ENCODE results near the gene MRPL12. TPM values are rescaled to one million over a fixed set of nuclear protein-coding genes. Genes with fewer than 3 reads are reported as not detected.
A peak's percentile ranks its signal among the peaks of the same experiment; 100 is the strongest.

MRPL12 gene
- total RNA-seq, 1 experiment from 2014 or later = 260 TPM

DNA sequence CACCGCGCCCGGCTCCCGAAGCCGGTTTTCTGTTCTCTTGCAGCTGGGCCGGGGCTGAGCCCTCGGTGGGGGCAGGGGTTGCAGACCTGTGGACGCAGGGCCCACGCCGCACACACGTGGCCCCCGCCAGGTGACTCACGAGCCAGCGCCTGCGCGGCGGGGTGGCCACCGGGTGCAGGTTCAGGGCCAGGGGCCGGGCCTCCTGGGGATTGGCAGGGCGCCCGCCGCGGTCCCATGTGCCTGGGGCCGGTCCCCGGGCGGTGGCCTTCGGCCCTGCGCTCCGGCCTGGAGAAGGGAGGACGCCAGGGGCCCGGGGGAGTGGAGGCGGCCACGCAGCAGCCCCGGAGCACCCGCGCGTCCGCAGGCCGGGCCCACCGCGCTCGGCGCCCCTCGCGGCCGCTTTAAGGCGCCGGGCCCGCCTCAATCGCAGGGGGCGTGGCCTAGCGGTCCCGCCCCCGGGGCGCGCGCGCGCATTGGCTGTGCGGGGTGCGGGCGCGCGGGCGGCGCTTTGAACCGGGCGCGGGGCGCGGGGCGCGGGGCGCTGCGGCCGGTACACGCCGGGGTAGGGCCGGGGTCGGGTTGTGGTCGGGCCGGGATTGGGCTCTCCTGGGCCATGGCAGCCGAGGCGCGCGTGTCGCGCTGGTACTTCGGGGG, 8.8 kb downstream of the MRPL12 start, which contains the start of gene SLC25A10:
TSS of gene SLC25A10 (plus strand) at position 471 of the 654 bp plus-strand sequence. CDS start at position 614, 143 bp downstream.
- ChIA-PET RAD21 (ENCODE audit: low non-redundant PET in 1 of 2, low total read pairs in 2 of 2, uncharacterized antibody in 2 of 2, unreplicated experiment in 2 of 2) (interaction anchor here in 1 of 2 experiments (1.2 kb wide), 1 partner anchor 10 kb away, joined by 4 read pairs; no protein-coding TSS in a partner anchor), CTCF (interaction anchor here (1.5 kb wide), 1 partner anchor 10 kb away, joined by 8 read pairs; no protein-coding TSS in a partner anchor), POLR2A (interaction anchor here (0.8 to 1.9 kb wide), 4 partner anchors 9 to 216 kb away, joined by 3 to 5 read pairs (median 4); partner anchors contain the start of genes ARL16, HGS, MAFG and MRPL12)
- no TSS peak for BruUV-seq (replicated peaks)
- intact Hi-C loops (cut with micrococcal nuclease) = no loop called here
- Histone ChIP-seq H3K36me3 (ENCODE audit: control insufficient read depth in 1 of 2, insufficient read depth in 2 of 2, low read length in 2 of 2) (peaks cover 4 to 16% of the 10 kb centered on the region in 2 experiments; a peak in 3 of 4 replicates), H3K4me2 (ENCODE audit: low read length) (peak within 1 kb of the TSS; percentile 100), H3K27ac (ENCODE audit: low read depth, low read length) (peak within 1 kb of the TSS; percentile 96), H4K20me1 (ENCODE audit: insufficient read depth) (no peaks in the 10 kb centered on the region), H3K9me2 (ENCODE audit: insufficient read depth) (no peaks in the 10 kb centered on the region), H3K27me3 (ENCODE audit: insufficient read depth, low read length) (no peaks in the 10 kb centered on the region), H3K4me3 (replicated peaks in 1 of 2; ENCODE audit: low read depth in 1 of 2, low read length in 2 of 2) (peak within 1 kb of the TSS; percentile 66 to 96), H3K9ac (ENCODE audit: low read length) (peak within 1 kb of the TSS; percentile 93), H2AFZ (ENCODE audit: low read depth, low read length, poor library complexity, severe bottlenecking) (no peak within 1 kb of the TSS), H3K4me1 (ENCODE audit: control insufficient read depth in 1 of 2, insufficient read depth in 2 of 2, low read length in 2 of 2) (peaks cover 32 to 48% of the 10 kb centered on the region in 2 experiments), H3K9me3 (ENCODE audit: control insufficient read depth in 1 of 2, insufficient read depth in 1 of 2, low read depth in 1 of 2, low read length in 2 of 2) (no peaks in the 10 kb centered on the region), H3K79me2 (ENCODE audit: insufficient read depth, low read length) (peaks cover 43% of the 10 kb centered on the region)
- ATAC-seq (peak; percentile 68), DNase-seq (ENCODE audit: low read depth, low spot score) (peak; percentile 68)
- TF ChIP-seq, protein P1, sequence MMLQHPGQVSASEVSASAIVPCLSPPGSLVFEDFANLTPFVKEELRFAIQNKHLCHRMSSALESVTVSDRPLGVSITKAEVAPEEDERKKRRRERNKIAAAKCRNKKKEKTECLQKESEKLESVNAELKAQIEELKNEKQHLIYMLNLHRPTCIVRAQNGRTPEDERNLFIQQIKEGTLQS (IDR thresholded peaks at IDR 0.05) = no peak
- TF ChIP-seq SP1 (IDR thresholded peaks at IDR 0.05; ENCODE audit: low read depth) = no peak; the same call in 1 of the 2 replicates
- peak; percentile 28 for TF ChIP-seq POLR2A (IDR thresholded peaks at IDR 0.05; ENCODE audit: borderline replicate concordance, extremely low read depth, insufficient read depth, insufficient read length)
- TF ChIP-seq CEBPB (IDR thresholded peaks at IDR 0.05; ENCODE audit: low read depth) = no peak
- TF ChIP-seq ELF1 (IDR thresholded peaks at IDR 0.05; ENCODE audit: borderline replicate concordance, low read depth) = no peak
- no peak for TF ChIP-seq ZNF274 (IDR thresholded peaks at IDR 0.05; ENCODE audit: low read depth, low read length)
- TF ChIP-seq ZBTB33 (IDR thresholded peaks at IDR 0.05; ENCODE audit: extremely low read depth, insufficient replicate concordance, low read length) = peak; percentile 20
- no peak for TF ChIP-seq RAD21 (IDR thresholded peaks at IDR 0.05; ENCODE audit: low read depth)
- peak; percentile 49; the same call in 1 of the 2 replicates for TF ChIP-seq POLR2AphosphoS5 (IDR thresholded peaks at IDR 0.05; ENCODE audit: low read depth, low read length)
- no peak for TF ChIP-seq CTCF (IDR thresholded peaks at IDR 0.05 in 2 of 3, conservative IDR thresholded peaks at IDR 0.05 in 1 of 3; ENCODE audit: borderline replicate concordance in 1 of 3, insufficient read depth in 1 of 3, low read depth in 2 of 3, low read length in 2 of 3)
- no peak for TF ChIP-seq EGR1 (IDR thresholded peaks at IDR 0.05; ENCODE audit: low read depth)
- TF ChIP-seq JUND (IDR thresholded peaks at IDR 0.05) = no peak
- no peak for TF ChIP-seq ZFX (IDR thresholded peaks at IDR 0.05)
- TF ChIP-seq CBX3 (IDR thresholded peaks at IDR 0.05; ENCODE audit: low read depth) = no peak; the same call in 1 of the 2 replicates
- peak; percentile 16 for TF ChIP-seq YY1 (IDR thresholded peaks at IDR 0.05; ENCODE audit: extremely low read depth, insufficient replicate concordance, low read depth, low read length)
- peak; percentile 98 for TF ChIP-seq MAX (IDR thresholded peaks at IDR 0.05)
- TF ChIP-seq SIN3A (IDR thresholded peaks at IDR 0.05; ENCODE audit: low read depth) = peak; percentile 56; the same call in 1 of the 2 replicates
- TF ChIP-seq TCF7L2 (IDR thresholded peaks at IDR 0.05; ENCODE audit: borderline replicate concordance, extremely low read depth, insufficient read depth, insufficient read length) = peak; percentile 99
- no peak for TF ChIP-seq SRF (IDR thresholded peaks at IDR 0.05; ENCODE audit: low read depth)

Data from HCT116 (cell line).